Embryonic facial prominence (tissue), 1 donor: ENCODE measurements around the gene GATA2.

Experiments used
- DNase-seq: peaks from one replicate; pipeline ENCODE4 v3.0.0-alpha.2; 2016; ENCODE audit errors: extremely low spot score

The GATA2 gene

GRCh38 chr3:128433837-128434165, 59.2 kb downstream of the GATA2 start:
- no peak for DNase-seq

DNA sequence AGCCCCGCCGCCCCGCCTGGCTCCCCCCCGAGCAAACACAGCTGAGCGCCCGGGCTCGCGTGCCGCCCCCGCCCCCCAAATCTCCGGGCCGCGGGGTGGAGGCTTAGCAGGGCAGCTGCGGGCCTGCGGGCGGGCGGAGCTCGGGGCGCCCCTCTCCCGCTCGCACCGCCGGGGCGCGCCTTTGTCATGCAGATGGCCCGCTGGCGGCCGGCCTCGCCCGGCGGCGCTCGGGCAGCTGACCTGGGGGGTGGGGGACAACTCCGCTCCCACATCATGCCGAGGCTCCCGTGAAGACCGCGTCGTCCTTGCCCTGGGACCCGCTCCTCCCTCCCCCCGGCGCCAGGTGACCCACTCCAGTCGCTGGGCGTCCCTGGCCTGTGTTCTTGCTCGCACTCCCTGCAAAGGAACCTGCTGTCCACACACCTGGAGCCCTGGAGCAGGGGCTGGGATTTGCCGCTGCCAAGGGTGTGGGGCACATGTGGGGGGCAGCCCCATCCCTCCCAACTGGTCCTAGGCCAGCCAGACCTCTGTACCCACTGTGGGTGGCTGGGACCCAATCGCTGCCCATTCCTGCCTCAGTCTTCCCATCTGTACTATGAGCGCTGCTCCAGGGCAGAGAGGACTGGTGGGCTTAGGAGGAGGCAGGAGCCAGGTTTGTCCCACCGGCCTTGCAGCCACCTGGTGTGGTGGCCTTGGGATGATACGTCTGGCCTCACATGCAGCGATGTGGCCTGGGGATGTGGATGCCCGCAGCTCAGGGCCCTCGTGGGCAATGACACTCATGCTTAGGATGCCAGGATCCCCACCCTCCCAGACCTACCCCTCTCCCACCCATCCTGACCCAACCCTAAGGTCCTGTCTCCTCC, 59.8 kb downstream of the GATA2 start:
- DNase-seq = no peak

GRCh38 chr3:128432301-128432970, 60.6 kb downstream of the GATA2 start:
- DNase-seq = no peak

GRCh38 chr3:128431803-128432300, 61.1 kb downstream of the GATA2 start:
- no peak for DNase-seq

DNA sequence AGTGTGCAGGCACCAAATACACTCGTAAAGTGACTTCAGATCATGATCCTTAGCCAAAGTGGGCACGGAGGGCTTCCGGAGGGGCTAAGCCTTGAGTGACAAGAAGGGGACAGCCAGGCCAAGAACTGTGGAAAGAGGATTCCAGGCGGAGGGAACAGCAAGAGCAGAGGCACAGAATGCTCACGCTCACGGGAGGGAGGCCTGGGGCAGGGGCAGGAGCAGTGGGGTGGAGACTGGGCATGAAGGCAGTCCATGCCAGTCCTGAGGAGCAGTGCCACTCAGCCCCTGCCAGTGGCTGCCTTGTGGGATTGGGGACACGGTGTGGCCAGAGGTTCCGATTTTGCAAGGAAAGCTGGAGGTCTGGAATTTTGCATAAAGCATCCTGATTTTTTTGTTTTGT, 62.3 kb downstream of the GATA2 start:
- no peak for DNase-seq

DNA sequence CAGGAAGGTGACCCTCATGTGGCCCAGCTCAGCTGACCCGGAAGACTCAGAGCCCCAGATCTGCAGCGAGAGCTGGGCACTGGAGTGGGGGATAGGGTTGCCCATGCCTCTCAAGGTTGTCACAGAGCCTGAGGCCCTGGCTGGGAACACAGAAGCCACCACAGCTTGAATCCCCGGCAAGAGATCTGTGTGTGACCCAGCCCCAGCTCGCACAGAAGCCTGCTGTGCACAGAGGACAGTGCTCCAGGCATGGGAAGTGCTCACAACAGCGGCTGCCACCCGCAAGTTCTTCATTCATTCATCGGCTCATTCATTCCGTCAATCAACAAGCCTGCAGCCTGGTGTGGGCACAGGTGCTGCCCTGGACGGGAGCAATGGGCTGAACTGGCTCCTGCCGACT, 62.7 kb downstream of the GATA2 start:
- no peak for DNase-seq

- no peak for DNase-seq
Measured at GRCh38 chr3:128429751-128430150, 63.2 kb downstream of the GATA2 start.
